ENCODE data around the gene PDE4D.
A peak's percentile ranks its signal among the peaks of the same experiment; 100 is the strongest.

The PDE4D gene

GRCh38 chr5:59204114-59204897 is 689.2 kb downstream of the PDE4D start:
- no peak for DNase-seq (ENCODE audit: low spot score)

GRCh38 chr5:59199868-59200267 is 693.7 kb downstream of the PDE4D start:
- no peak for DNase-seq (ENCODE audit: low spot score)

GRCh38 chr5:59198832-59199231 is 694.7 kb downstream of the PDE4D start:
- no peak for DNase-seq (ENCODE audit: low spot score)

- DNase-seq (ENCODE audit: low spot score) = no peak
Measured at GRCh38 chr5:59198365-59198764, 695.2 kb downstream of the PDE4D start.

- no peak for DNase-seq (ENCODE audit: low spot score)
Measured at GRCh38 chr5:59197911-59198310, 695.6 kb downstream of the PDE4D start.

GRCh38 chr5:59193616-59194319 is 699.8 kb downstream of the PDE4D start:
- no peak for DNase-seq (ENCODE audit: low spot score)

- no peak for DNase-seq (ENCODE audit: low spot score)
Measured at GRCh38 chr5:59190746-59191145, 702.8 kb downstream of the PDE4D start.

GRCh38 chr5:59189472-59190244 is 703.9 kb downstream of the PDE4D start:
- DNase-seq (ENCODE audit: low spot score) = no peak

GRCh38 chr5:59188419-59189225 is 704.9 kb downstream of the PDE4D start:
- DNase-seq (ENCODE audit: low spot score) = peak; percentile 69

GRCh38 chr5:59187857-59188256 is 705.7 kb downstream of the PDE4D start:
- no peak for DNase-seq (ENCODE audit: low spot score)

- DNase-seq (ENCODE audit: low spot score) = no peak
Measured at GRCh38 chr5:59186623-59187022, 706.9 kb downstream of the PDE4D start.

GRCh38 chr5:59185757-59186385 is 707.7 kb downstream of the PDE4D start:
- no peak for DNase-seq (ENCODE audit: low spot score)

GRCh38 chr5:59184769-59185168 is 708.8 kb downstream of the PDE4D start:
- no peak for DNase-seq (ENCODE audit: low spot score)

- no peak for DNase-seq (ENCODE audit: low spot score)
Measured at GRCh38 chr5:59182760-59183159, 710.8 kb downstream of the PDE4D start.

GRCh38 chr5:59180515-59180914 is 713.0 kb downstream of the PDE4D start:
- DNase-seq (ENCODE audit: low spot score) = no peak

- no peak for DNase-seq (ENCODE audit: low spot score)
Measured at GRCh38 chr5:59179704-59180103, 713.8 kb downstream of the PDE4D start.

- DNase-seq (ENCODE audit: low spot score) = no peak
Measured at GRCh38 chr5:59178482-59178881, 715.0 kb downstream of the PDE4D start.

- DNase-seq (ENCODE audit: low spot score) = no peak
Measured at GRCh38 chr5:59178071-59178470, 715.5 kb downstream of the PDE4D start.

GRCh38 chr5:59177644-59178043 is 715.9 kb downstream of the PDE4D start:
- no peak for DNase-seq (ENCODE audit: low spot score)

GRCh38 chr5:59174248-59174844 is 719.2 kb downstream of the PDE4D start:
- peak; percentile 48 for DNase-seq (ENCODE audit: low spot score)

GRCh38 chr5:59173578-59173977 is 719.9 kb downstream of the PDE4D start:
- DNase-seq (ENCODE audit: low spot score) = no peak
